Raji (cell line): ENCODE results near the gene LRRC36.

ENCODE experiments used
- POLR2A ChIP-seq: IDR thresholded peaks from 2 replicates; pipeline ENCODE4 v1.6.1; 2011; ENCODE audit warnings: low read depth, low read length, control low read depth; ENCODE audit not compliant: insufficient read depth

LRRC36 gene

GRCh38 chr16:67361038-67361437 is 34.4 kb downstream of the LRRC36 start:
- no peak for TF ChIP-seq POLR2A

GRCh38 chr16:67364600-67365235 is 38.1 kb downstream of the LRRC36 start:
- no peak for TF ChIP-seq POLR2A

GRCh38 chr16:67370661-67371060 is 44.0 kb downstream of the LRRC36 start:
- no peak for TF ChIP-seq POLR2A

GRCh38 chr16:67372664-67373063 is 46.0 kb downstream of the LRRC36 start:
- no peak for TF ChIP-seq POLR2A

- no peak for TF ChIP-seq POLR2A
Observed at GRCh38 chr16:67378642-67379041, 52.0 kb downstream of the LRRC36 start.

GRCh38 chr16:67383284-67383683 is 56.7 kb downstream of the LRRC36 start:
- no peak for TF ChIP-seq POLR2A

GRCh38 chr16:67384778-67385510 is 58.3 kb downstream of the LRRC36 start:
- no peak for TF ChIP-seq POLR2A

GRCh38 chr16:67386861-67387455 is 60.3 kb downstream of the LRRC36 start:
- TF ChIP-seq POLR2A, result no peak

GRCh38 chr16:67387479-67388079 is 61.0 kb downstream of the LRRC36 start:
- TF ChIP-seq POLR2A, result no peak

GRCh38 chr16:67388191-67388590 is 61.6 kb downstream of the LRRC36 start:
- no peak for TF ChIP-seq POLR2A

GRCh38 chr16:67388591-67388990 is 62.0 kb downstream of the LRRC36 start:
- TF ChIP-seq POLR2A, result no peak

- no peak for TF ChIP-seq POLR2A
Observed at GRCh38 chr16:67389911-67390815, 63.5 kb downstream of the LRRC36 start.

GRCh38 chr16:67390816-67391423 is 64.3 kb downstream of the LRRC36 start:
- no peak for TF ChIP-seq POLR2A
